Esophagus muscularis mucosa (tissue), 4 donors: ENCODE results near the gene SLCO1A2. TPM values are rescaled to one million over a fixed set of nuclear protein-coding genes. Genes with fewer than 3 reads are reported as not detected.

Experiments used
- DNase-seq: peaks from one replicate; pipeline ENCODE4 v3.0.0-alpha.2; 2017; ENCODE audit errors: extremely low spot score
- H3K27ac ChIP-seq, 4 donors: fragments of 200-600 bp; sonication (generic); replicated peaks in 1 of 4; 1 replicate in 3 of 4; 2 replicates in 1 of 4; pipeline ENCODE4 v1.5.1; 2016 to 2019; ENCODE audit warnings: mild to moderate bottlenecking in 1 of 4
- H3K27me3 ChIP-seq, 4 donors: fragments of 200-600 bp; sonication (generic); one replicate each; pipeline versions ENCODE4 v1.5.1 to v1.6.0; 2016 to 2019
- H3K36me3 ChIP-seq, 4 donors: fragments of 200-600 bp; sonication (generic); one replicate each; pipeline ENCODE4 v1.5.1; 2016 to 2019
- H3K4me1 ChIP-seq, 4 donors: fragments of 200-600 bp; sonication (generic); one replicate each; pipeline ENCODE4 v1.5.1; 2016 to 2019
- H3K4me3 ChIP-seq, 4 donors: fragments of 200-600 bp; sonication (generic); 1 replicate in 2 of 4; 2 replicates in 2 of 4; pipeline ENCODE4 v1.5.1; 2016 to 2019; ENCODE audit warnings: mild to moderate bottlenecking in 4 of 4, moderate library complexity in 1 of 4
- H3K9me3 ChIP-seq, 4 donors: fragments of 200-600 bp; sonication (generic); 1 replicate in 3 of 4; 2 replicates in 1 of 4; pipeline ENCODE4 v1.5.1; 2016 to 2019
- EP300 ChIP-seq: sonication (generic); formaldehyde crosslinking; IDR thresholded peaks from one replicate; pipeline ENCODE4 v1.6.1; 2017; ENCODE audit warnings: antibody characterized with exemption
- POLR2A ChIP-seq: fragments of 450-650 bp; IDR thresholded peaks from one replicate; pipeline ENCODE4 v1.6.1; 2017; ENCODE audit warnings: antibody characterized with exemption, moderate library complexity, mild to moderate bottlenecking, low read depth
- POLR2AphosphoS5 ChIP-seq, 2 donors: sonication (generic); formaldehyde crosslinking; IDR thresholded peaks; one replicate each; pipeline ENCODE4 v1.6.1; 2017; ENCODE audit warnings: antibody characterized with exemption in 2 of 2
- WGBS: methylation state at CpG from one replicate; pipeline ENCODE4 v1.1.5; 2018; 5-methylcytosine and 5-hydroxymethylcytosine counted together
- intact Hi-C: fragments of 100-400 bp; cut with DNase I; formaldehyde crosslinking; loops from one replicate; pipeline ENCODE4 v1.15.1; 2023
- total RNA-seq, 4 donors: library from RNA; depleted of rRNA; stranded (reverse); fragments of >200 nt; gene quantifications; one replicate each; pipeline versions ENCODE4 v1.1.0 to v1.2.1, GENCODE V29; 2016
- TF ChIP-seq, protein P1 (sequence below), 3 experiments: fragments of 200-600 bp in 2 of 3; fragments of 450-650 bp in 1 of 3; sonication (generic) in 2 of 3; IDR thresholded peaks; one replicate each; pipeline ENCODE4 v1.5.1; 2017 to 2019; ENCODE audit warnings: antibody characterized with exemption in 3 of 3, mild to moderate bottlenecking in 2 of 3, moderate library complexity in 1 of 3

Gene SLCO1A2
- total RNA-seq, 4 donors from 2014 or later: 0.19 TPM; not detected in 3

DNA sequence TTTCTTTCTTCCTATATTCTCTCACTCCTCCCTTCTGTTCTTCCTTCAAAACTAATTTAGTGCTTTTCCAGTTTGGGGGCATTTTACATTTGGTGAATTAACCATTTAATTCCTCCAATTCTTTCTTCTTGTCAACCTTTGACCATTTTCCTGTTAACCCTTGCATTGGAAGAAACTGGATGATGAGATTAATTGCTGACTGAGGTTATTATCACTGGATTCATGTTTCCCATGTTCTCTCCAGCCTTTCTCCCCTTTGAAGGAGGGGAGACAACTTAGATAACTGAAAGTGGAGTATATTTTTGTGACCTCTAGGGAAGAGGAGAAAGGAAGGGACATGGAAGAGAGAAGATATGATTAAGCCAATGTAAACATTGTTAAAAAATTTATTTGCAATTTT lies 70.5 kb downstream of the SLCO1A2 start:
- H3K4me3 ChIP-seq: no peak overlapping the region
- TF ChIP-seq EP300 (no peak), POLR2A (no peak), POLR2AphosphoS5 (IDR thresholded peaks at IDR 0.05) (no peak)
- TF ChIP-seq, protein P1, sequence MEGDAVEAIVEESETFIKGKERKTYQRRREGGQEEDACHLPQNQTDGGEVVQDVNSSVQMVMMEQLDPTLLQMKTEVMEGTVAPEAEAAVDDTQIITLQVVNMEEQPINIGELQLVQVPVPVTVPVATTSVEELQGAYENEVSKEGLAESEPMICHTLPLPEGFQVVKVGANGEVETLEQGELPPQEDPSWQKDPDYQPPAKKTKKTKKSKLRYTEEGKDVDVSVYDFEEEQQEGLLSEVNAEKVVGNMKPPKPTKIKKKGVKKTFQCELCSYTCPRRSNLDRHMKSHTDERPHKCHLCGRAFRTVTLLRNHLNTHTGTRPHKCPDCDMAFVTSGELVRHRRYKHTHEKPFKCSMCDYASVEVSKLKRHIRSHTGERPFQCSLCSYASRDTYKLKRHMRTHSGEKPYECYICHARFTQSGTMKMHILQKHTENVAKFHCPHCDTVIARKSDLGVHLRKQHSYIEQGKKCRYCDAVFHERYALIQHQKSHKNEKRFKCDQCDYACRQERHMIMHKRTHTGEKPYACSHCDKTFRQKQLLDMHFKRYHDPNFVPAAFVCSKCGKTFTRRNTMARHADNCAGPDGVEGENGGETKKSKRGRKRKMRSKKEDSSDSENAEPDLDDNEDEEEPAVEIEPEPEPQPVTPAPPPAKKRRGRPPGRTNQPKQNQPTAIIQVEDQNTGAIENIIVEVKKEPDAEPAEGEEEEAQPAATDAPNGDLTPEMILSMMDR (IDR thresholded peaks at IDR 0.05): no peak
- intact Hi-C loops: no loop called here

DNA sequence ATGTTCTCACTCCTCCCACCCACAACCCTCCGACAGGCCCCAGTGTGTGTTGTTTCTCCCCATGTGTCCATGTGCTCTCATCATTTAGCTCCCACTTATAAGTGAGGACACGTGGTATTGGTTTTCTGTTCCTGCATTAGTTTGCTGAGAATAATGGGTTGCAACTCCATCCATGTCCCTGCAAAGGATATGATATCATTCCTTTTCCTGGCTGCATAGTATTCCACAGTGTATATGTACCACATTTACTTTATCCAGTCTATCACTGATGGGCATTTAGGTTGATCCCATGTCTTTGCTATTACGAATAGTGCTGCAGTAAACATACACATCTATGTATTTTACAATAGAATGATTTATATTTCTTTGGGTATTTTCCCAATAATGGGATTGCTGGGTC lies 77.5 kb downstream of the SLCO1A2 start:
- DNase-seq: no peak
- no peak overlapping the region for H3K27ac ChIP-seq
- H3K4me3 ChIP-seq: no peak overlapping the region
- H3K9me3 ChIP-seq: peaks cover 0 to 4% (median 0%) of the 10 kb centered on the region in 4 donors
- no peaks in the 10 kb centered on the region for H3K4me1 ChIP-seq
- 76% methylated on average over 3 of the region's 3 CpGs for WGBS
- H3K27me3 ChIP-seq: no peaks in the 10 kb centered on the region
- intact Hi-C loops: no loop called here
- no peak for TF ChIP-seq POLR2A
- TF ChIP-seq, protein P1 (IDR thresholded peaks at IDR 0.05): no peak
- TF ChIP-seq EP300: no peak
- no peak for TF ChIP-seq POLR2AphosphoS5 (IDR thresholded peaks at IDR 0.05)
- no peaks in the 10 kb centered on the region for H3K36me3 ChIP-seq

More for the DNA sequence above, 70.5 kb downstream of the SLCO1A2 start:
- H3K27ac ChIP-seq: no peak overlapping the region
- no peaks in the 10 kb centered on the region for H3K4me1 ChIP-seq
- H3K27me3 ChIP-seq: no peaks in the 10 kb centered on the region
- no peak for DNase-seq
- H3K9me3 ChIP-seq: peaks cover 0 to 11% (median 3%) of the 10 kb centered on the region in 4 donors
- no peaks in the 10 kb centered on the region for H3K36me3 ChIP-seq

DNA sequence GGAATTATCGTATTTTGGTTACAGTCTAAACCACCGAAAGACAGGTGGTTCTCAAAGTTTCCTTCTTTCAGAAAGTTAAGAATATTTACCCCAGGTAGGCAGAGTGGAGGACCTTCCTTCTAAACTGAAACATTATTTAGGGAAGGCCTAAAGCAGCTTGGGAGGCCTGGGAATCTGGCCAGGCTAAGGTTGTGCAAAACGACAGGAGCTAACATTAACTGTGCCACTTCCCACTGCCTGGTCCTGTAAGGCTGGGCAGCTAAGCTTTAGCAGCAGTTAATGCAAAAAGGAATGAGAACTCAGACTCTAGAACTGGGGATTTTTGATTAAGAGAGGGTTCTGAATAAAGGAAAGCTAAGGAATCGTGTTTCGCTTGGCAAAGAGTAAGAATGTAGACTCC lies 82.6 kb downstream of the SLCO1A2 start:
- no peaks in the 10 kb centered on the region for H3K4me1 ChIP-seq
- DNase-seq: no peak
- WGBS: 74% methylated on average over 5 of the region's 5 CpGs

DNA sequence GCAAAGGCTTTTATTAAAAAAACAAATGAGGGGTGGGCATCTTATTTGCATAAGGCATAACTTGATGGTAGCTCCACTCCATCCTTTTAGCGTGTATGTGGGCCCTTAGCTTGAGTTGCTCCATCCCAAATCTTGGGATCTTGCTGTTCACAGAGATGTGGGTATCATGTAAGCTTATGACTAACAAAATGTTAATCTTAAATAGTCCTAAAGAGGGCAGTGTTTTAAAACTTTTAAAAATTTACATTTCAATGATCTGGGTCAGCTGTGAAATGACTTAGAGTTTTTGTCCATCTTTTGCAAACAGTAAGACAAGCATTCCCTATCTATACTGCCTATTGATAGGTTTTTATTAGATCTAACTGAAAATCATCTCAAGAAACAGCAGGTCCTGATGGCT lies 86.0 kb downstream of the SLCO1A2 start:
- WGBS: 69% methylated on average over 1 of the region's 1 CpG
- intact Hi-C loops: no loop called here
- H3K27ac ChIP-seq: no peak overlapping the region
- H3K36me3 ChIP-seq: no peaks in the 10 kb centered on the region
- H3K4me3 ChIP-seq: no peak overlapping the region
- DNase-seq: no peak
- H3K4me1 ChIP-seq: no peaks in the 10 kb centered on the region
- no peaks in the 10 kb centered on the region for H3K27me3 ChIP-seq
- TF ChIP-seq POLR2AphosphoS5 (IDR thresholded peaks at IDR 0.05) (no peak), EP300 (no peak), POLR2A (no peak)
- TF ChIP-seq, protein P1 (IDR thresholded peaks at IDR 0.05): peak in 1 of 3 experiments; percentile 3
- no peaks in the 10 kb centered on the region for H3K9me3 ChIP-seq

More for the DNA sequence above, 82.6 kb downstream of the SLCO1A2 start:
- H3K4me3 ChIP-seq: no peak overlapping the region
- H3K27me3 ChIP-seq: no peaks in the 10 kb centered on the region
- intact Hi-C loops: no loop called here
- peaks cover 0 to 1% (median 0%) of the 10 kb centered on the region in 4 donors for H3K9me3 ChIP-seq
- no peaks in the 10 kb centered on the region for H3K36me3 ChIP-seq
- TF ChIP-seq EP300: no peak
- TF ChIP-seq, protein P1 (IDR thresholded peaks at IDR 0.05): no peak
- no peak for TF ChIP-seq POLR2A
- no peak for TF ChIP-seq POLR2AphosphoS5 (IDR thresholded peaks at IDR 0.05)
- no peak overlapping the region for H3K27ac ChIP-seq

DNA sequence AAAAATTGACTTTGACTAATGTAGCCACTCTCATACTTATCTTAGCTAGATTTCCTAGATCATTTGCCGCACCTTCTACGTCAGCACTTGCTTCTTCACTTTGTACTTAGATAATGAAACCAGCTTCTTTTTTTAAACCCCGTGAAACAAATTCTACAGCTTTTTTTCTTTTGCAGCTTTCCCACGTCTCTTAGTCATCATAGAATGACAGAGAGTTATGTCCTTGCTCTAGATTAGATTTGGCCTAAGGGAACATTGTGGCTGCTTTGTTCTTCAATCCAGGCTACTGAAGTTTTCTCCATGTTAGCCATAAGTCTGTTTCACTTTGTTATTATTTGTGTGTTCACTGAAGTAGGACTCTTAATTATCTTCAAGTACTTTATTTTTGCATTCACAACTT lies 94.9 kb downstream of the SLCO1A2 start:
- Histone ChIP-seq H3K9me3 (no peaks in the 10 kb centered on the region), H3K4me1 (no peaks in the 10 kb centered on the region), H3K36me3 (no peaks in the 10 kb centered on the region), H3K4me3 (no peak overlapping the region), H3K27ac (no peak overlapping the region), H3K27me3 (no peaks in the 10 kb centered on the region)
- intact Hi-C loops: no loop called here
- no peak for DNase-seq
- TF ChIP-seq, protein P1 (IDR thresholded peaks at IDR 0.05): no peak
- TF ChIP-seq POLR2A (no peak), EP300 (no peak), POLR2AphosphoS5 (IDR thresholded peaks at IDR 0.05) (no peak)
- WGBS: 84% methylated on average over 4 of the region's 4 CpGs
